H1 (cell line): ENCODE measurements around the gene PTPRT. TPM values are rescaled to one million over a fixed set of nuclear protein-coding genes. Genes with fewer than 3 reads are reported as not detected.

Experiments
- CTCF ChIA-PET: fragments of 300-600 bp; sonication (Branson Sonifier 250); formaldehyde crosslinking; loops from one replicate; lab custom pipeline; 2021; ENCODE audit not compliant: partially characterized antibody; lab: Charles Lee
- POLR2A ChIA-PET: fragments of 300-600 bp; sonication (Branson Sonifier 250); formaldehyde crosslinking; loops from one replicate; lab custom pipeline; 2021; ENCODE audit warnings: inconsistent platforms; ENCODE audit not compliant: partially characterized antibody; lab: Charles Lee
- DNase-seq, 2 experiments: peaks; one replicate each; pipeline versions ENCODE4 v3.0.0 to v3.0.0-alpha.2; 2010 to 2022; ENCODE audit warnings: low spot score in 2 of 2, low read depth in 1 of 2, mixed read lengths in 1 of 2
- FAIRE-seq: peaks from 2 replicates; lab custom pipeline; 2011; peaks lifted over from hg19 to GRCh38; lab: Jason Lieb, UNC
- H2AFZ ChIP-seq: 2 replicates; pipeline ENCODE4 v1.8.1; 2012; ENCODE audit warnings: low read length, inconsistent platforms
- H2AK5ac ChIP-seq: 2 replicates; pipeline ENCODE4 v1.6.1; 2013; ENCODE audit warnings: low read depth, low read length
- H2BK120ac ChIP-seq: replicated peaks from 2 replicates; pipeline ENCODE3; 2013; ENCODE audit warnings: low read depth, low read length, inconsistent platforms
- H2BK12ac ChIP-seq: 2 replicates; pipeline ENCODE4 v1.6.1; 2013; ENCODE audit warnings: low read depth, low read length
- H2BK15ac ChIP-seq: 2 replicates; pipeline ENCODE4 v1.6.1; 2013; ENCODE audit warnings: low read length
- H2BK20ac ChIP-seq: 2 replicates; pipeline ENCODE4 v1.6.1; 2013; ENCODE audit warnings: low read length
- H2BK5ac ChIP-seq: 2 replicates; pipeline ENCODE4 v1.6.1; 2013; ENCODE audit warnings: low read depth, low read length
- H3K14ac ChIP-seq: 2 replicates; pipeline ENCODE4 v1.6.1; 2013; ENCODE audit warnings: inconsistent platforms; ENCODE audit not compliant: insufficient read length
- H3K18ac ChIP-seq: 2 replicates; pipeline ENCODE4 v1.6.1; 2013; ENCODE audit warnings: low read length; ENCODE audit errors: extremely low read depth
- H3K23ac ChIP-seq: 2 replicates; pipeline ENCODE4 v1.6.1; 2013; ENCODE audit warnings: inconsistent platforms; ENCODE audit not compliant: insufficient read length
- H3K23me2 ChIP-seq: 2 replicates; pipeline ENCODE4 v1.6.1; 2013; ENCODE audit warnings: low read depth, low read length
- H3K27ac ChIP-seq: 2 replicates; pipeline ENCODE4 v1.6.1; 2011; ENCODE audit warnings: low read depth, low read length, inconsistent platforms
- H3K27me3 ChIP-seq, 4 experiments: replicated peaks in 1 of 4; 1 replicate in 1 of 4; 2 replicates in 3 of 4; pipeline versions ENCODE4 v1.6.1 to v1.8.1; 2011 to 2013; ENCODE audit warnings: low read length in 3 of 4, mild to moderate bottlenecking in 3 of 4, inconsistent platforms in 2 of 4, mixed read lengths in 2 of 4, moderate library complexity in 1 of 4; ENCODE audit not compliant: control insufficient read depth in 3 of 4, insufficient read depth in 3 of 4; ENCODE audit errors: extremely low read depth in 1 of 4
- H3K36me3 ChIP-seq, 4 experiments: 2 replicates each; pipeline versions ENCODE4 v1.6.1 to v1.8.1; 2011 to 2013; ENCODE audit warnings: mild to moderate bottlenecking in 4 of 4, low read length in 3 of 4, moderate library complexity in 2 of 4, control low read depth in 1 of 4, inconsistent platforms in 1 of 4; ENCODE audit not compliant: insufficient read depth in 4 of 4, control insufficient read depth in 2 of 4
- H3K4ac ChIP-seq: replicated peaks from 2 replicates; pipeline ENCODE3; 2013; ENCODE audit warnings: low read length, low read depth, mixed read lengths, inconsistent platforms; ENCODE audit not compliant: insufficient read length
- H3K4me1 ChIP-seq, 4 experiments: replicated peaks in 1 of 4; 1 replicate in 1 of 4; 2 replicates in 3 of 4; pipeline versions ENCODE4 v1.6.1 to v1.8.1; 2011 to 2013; ENCODE audit warnings: low read length in 3 of 4, inconsistent platforms in 2 of 4, mixed read lengths in 1 of 4; ENCODE audit not compliant: insufficient read depth in 4 of 4, control insufficient read depth in 3 of 4
- H3K4me2 ChIP-seq, 2 experiments: 2 replicates each; pipeline versions ENCODE4 v1.6.1 to v1.8.1; 2011 to 2013; ENCODE audit warnings: low read depth in 2 of 2, low read length in 2 of 2, control low read depth in 1 of 2, inconsistent platforms in 1 of 2, mild to moderate bottlenecking in 1 of 2; ENCODE audit not compliant: insufficient read depth in 1 of 2
- H3K4me3 ChIP-seq, 4 experiments: fragments of 200-600, 300-600 bp in 1 of 4; sonication (generic), shearing (Covaris generic), sonication (Bioruptor Twin) in 1 of 4; 2 replicates each; pipeline versions ENCODE4 v1.5.1 to v1.8.1; 2011 to 2016; ENCODE audit warnings: low read length in 4 of 4, low read depth in 3 of 4, control low read depth in 2 of 4, inconsistent platforms in 2 of 4, mild to moderate bottlenecking in 2 of 4, mixed read lengths in 1 of 4, moderate library complexity in 1 of 4; ENCODE audit not compliant: insufficient read depth in 2 of 4; ENCODE audit errors: extremely low read depth in 1 of 4
- H3K56ac ChIP-seq: replicated peaks from 2 replicates; pipeline ENCODE3; 2013; ENCODE audit warnings: low read depth, mild to moderate bottlenecking, mixed read lengths, low read length, inconsistent platforms; ENCODE audit not compliant: insufficient read length
- H3K79me1 ChIP-seq: 2 replicates; pipeline ENCODE4 v1.6.1; 2013; ENCODE audit warnings: low read depth, low read length, control low read depth
- H3K79me2 ChIP-seq, 2 experiments: 2 replicates each; pipeline versions ENCODE4 v1.6.1 to v1.8.1; 2012 to 2013; ENCODE audit warnings: low read length in 2 of 2, mild to moderate bottlenecking in 2 of 2, inconsistent platforms in 1 of 2; ENCODE audit not compliant: insufficient read depth in 2 of 2, control insufficient read depth in 1 of 2
- H3K9ac ChIP-seq, 4 experiments: replicated peaks in 1 of 4; 1 replicate in 1 of 4; 2 replicates in 3 of 4; pipeline versions ENCODE4 v1.6.1 to v1.8.1; 2011 to 2013; ENCODE audit warnings: low read depth in 3 of 4, low read length in 3 of 4, control low read depth in 2 of 4, mild to moderate bottlenecking in 2 of 4, moderate library complexity in 2 of 4, inconsistent platforms in 1 of 4; ENCODE audit errors: extremely low read depth in 1 of 4
- H3K9me3 ChIP-seq, 2 experiments: 2 replicates each; pipeline versions ENCODE4 v1.6.1 to v1.8.1; 2012 to 2013; ENCODE audit warnings: mild to moderate bottlenecking in 2 of 2, moderate library complexity in 2 of 2, control low read depth in 1 of 2, inconsistent platforms in 1 of 2, low read depth in 1 of 2, low read length in 1 of 2, mixed read lengths in 1 of 2; ENCODE audit not compliant: insufficient read depth in 2 of 2
- H4K20me1 ChIP-seq, 2 experiments: replicated peaks in 1 of 2; 2 replicates each; pipeline versions ENCODE3 to v1.8.1; 2011 to 2013; ENCODE audit warnings: inconsistent platforms in 2 of 2, low read length in 2 of 2, mild to moderate bottlenecking in 1 of 2; ENCODE audit not compliant: insufficient read depth in 2 of 2, control insufficient read depth in 1 of 2
- H4K5ac ChIP-seq: 2 replicates; pipeline ENCODE4 v1.6.1; 2013; ENCODE audit warnings: low read length, low read depth, mixed read lengths, inconsistent platforms; ENCODE audit not compliant: insufficient read length
- H4K8ac ChIP-seq: 2 replicates; pipeline ENCODE4 v1.8.0; 2013; ENCODE audit warnings: mild to moderate bottlenecking, moderate library complexity, low read length, inconsistent platforms; ENCODE audit not compliant: insufficient read depth; ENCODE audit errors: extremely low read depth
- H4K91ac ChIP-seq: replicated peaks from 2 replicates; pipeline ENCODE3; 2013; ENCODE audit warnings: low read length, mixed read lengths, inconsistent platforms; ENCODE audit not compliant: insufficient read length
- ASH2L ChIP-seq: fragments of 200-600, 300-600 bp; sonication (generic); IDR thresholded peaks from one replicate; pipeline ENCODE4 v1.7.1; 2017; ENCODE audit warnings: low read length
- BCL11A ChIP-seq, 2 experiments: IDR thresholded peaks; one replicate each; pipeline ENCODE4 v1.6.1; 2011; ENCODE audit warnings: low read depth in 2 of 2, low read length in 2 of 2, mild to moderate bottlenecking in 2 of 2
- CHD1 ChIP-seq: IDR thresholded peaks from 2 replicates; pipeline ENCODE4 v1.6.1; 2012; ENCODE audit warnings: low read depth, low read length, improper control_type of control experiment
- KDM1A ChIP-seq: fragments of 200-600, 300-600 bp; sonication (generic); IDR thresholded peaks from 2 replicates; pipeline ENCODE4 v1.7.1; 2016; ENCODE audit warnings: mild to moderate bottlenecking, low read length, borderline replicate concordance
- KDM4A ChIP-seq: IDR thresholded peaks from one replicate; pipeline ENCODE4 v1.7.1; 2012; ENCODE audit warnings: low read depth, mild to moderate bottlenecking, moderate library complexity, low read length, inconsistent platforms; ENCODE audit not compliant: severe bottlenecking
- NANOG ChIP-seq: IDR thresholded peaks from 2 replicates; pipeline ENCODE4 v1.6.1; 2011; ENCODE audit warnings: low read length, low read depth, mild to moderate bottlenecking, inconsistent platforms; ENCODE audit not compliant: insufficient read depth, poor library complexity, severe bottlenecking
- RAD21 ChIP-seq, 2 experiments: IDR thresholded peaks in 1 of 2; conservative IDR thresholded peaks in 1 of 2; 2 replicates each; pipeline ENCODE4 v1.6.1; 2011; ENCODE audit warnings: low read depth in 2 of 2, low read length in 2 of 2, improper control_type of control experiment in 1 of 2, inconsistent platforms in 1 of 2, mild to moderate bottlenecking in 1 of 2, moderate library complexity in 1 of 2
- RFX5 ChIP-seq: IDR thresholded peaks from 2 replicates; pipeline ENCODE4 v1.6.1; 2011; ENCODE audit warnings: low read depth, low read length, improper control_type of control experiment, borderline replicate concordance
- SP1 ChIP-seq: IDR thresholded peaks from 2 replicates; pipeline ENCODE4 v1.6.1; 2011; ENCODE audit warnings: low read depth, low read length
- SUZ12 ChIP-seq: fragments of 200-600 bp; sonication (generic); IDR thresholded peaks from 2 replicates; pipeline ENCODE4 v1.6.1; 2012; ENCODE audit warnings: mild to moderate bottlenecking, inconsistent platforms, low read length, moderate library complexity, mixed read lengths
- TAF1 ChIP-seq: IDR thresholded peaks from 2 replicates; pipeline ENCODE4 v1.6.1; 2011; ENCODE audit warnings: mild to moderate bottlenecking, low read depth, low read length
- TAF7 ChIP-seq: optimal IDR thresholded peaks from 2 replicates; pipeline ENCODE3; 2011; ENCODE audit warnings: low read depth, mild to moderate bottlenecking, inconsistent platforms, low read length, moderate library complexity, borderline replicate concordance
- USF2 ChIP-seq: IDR thresholded peaks from 2 replicates; pipeline ENCODE4 v1.6.1; 2011; ENCODE audit warnings: low read length, improper control_type of control experiment
- WGBS, 2 experiments: shearing (Covaris generic) in 1 of 2; methylation state at CpG; one replicate each; pipeline versions ENCODE4 v1.1.6 to v1.1.7; 2013 to 2015; ENCODE audit warnings: low lambda C conversion rate in 2 of 2, mixed read lengths in 2 of 2, inconsistent platforms in 1 of 2, low coverage in 1 of 2, missing lambda C conversion rate in 1 of 2; ENCODE audit not compliant: insufficient replicate concordance in 2 of 2, insufficient coverage in 1 of 2, insufficient read length in 1 of 2; ENCODE audit errors: extremely low coverage in 1 of 2, missing lambda C conversion rate in 1 of 2; 5-methylcytosine and 5-hydroxymethylcytosine counted together
- polyA plus RNA-seq, 7 experiments: library from polyadenylated mRNA; depleted of rRNA in 3 of 7; stranded (reverse) in 5 of 7; unstranded in 2 of 7; fragments of >200 nt in 5 of 7; fragments of 200-250 nt in 2 of 7; gene quantifications; 1 replicate in 5 of 7; 2 replicates in 1 of 7; 4 replicates in 1 of 7; pipeline versions ENCODE4 v1.2.1 to v1.2.3, GENCODE V29; 2011 to 2013; ENCODE audit warnings: missing spikeins in 2 of 7, mixed read lengths in 2 of 7
- total RNA-seq: library from RNA; stranded (reverse); fragmentation: NEBNext Ultra II Directional; extraction: Animal tissue kit (Norgen Biotek cat#: 25700); gene quantifications from 2 replicates; pipeline ENCODE4 v1.2.1, GENCODE V29; 2021

PTPRT gene
- total and polyA plus RNA-seq, 2 of the 8 experiments (the other 6 are each of a cell fraction or from before 2014, with no cell fraction given) = 0.33 to 1.8 TPM

GRCh38 chr20:42352096-42352495, 837.6 kb downstream of the PTPRT start:
- Histone ChIP-seq H3K23me2 (no peaks in the 10 kb centered on the region), H2AK5ac (no peak overlapping the region), H3K79me2 (no peaks in the 10 kb centered on the region), H3K36me3 (no peaks in the 10 kb centered on the region), H3K18ac (no peak overlapping the region), H3K79me1 (no peaks in the 10 kb centered on the region), H2BK20ac (no peak overlapping the region), H2BK12ac (no peak overlapping the region), H3K4ac (no peak overlapping the region), H4K8ac (no peak overlapping the region), H4K5ac (no peak overlapping the region), H3K27me3 (no peaks in the 10 kb centered on the region; a peak in 1 of 7 replicates), H3K14ac (no peak overlapping the region), H3K23ac (no peak overlapping the region), H3K9ac (peak overlapping the region in 1 of 4 experiments; percentile 4; a peak in 1 of 7 replicates), H2BK5ac (no peak overlapping the region), H3K9me3 (no peaks in the 10 kb centered on the region), H3K4me2 (no peak overlapping the region; a peak in 2 of 4 replicates), H3K27ac (no peak overlapping the region), H4K91ac (no peak overlapping the region), H3K4me3 (no peak overlapping the region), H4K20me1 (no peaks in the 10 kb centered on the region), H2AFZ (no peak overlapping the region), H2BK15ac (no peak overlapping the region), H3K4me1 (peaks cover 0 to 3% (median 2%) of the 10 kb centered on the region in 4 experiments; a peak in 3 of 7 replicates), H2BK120ac (no peak overlapping the region), H3K56ac (no peak overlapping the region)
- DNase-seq (no peak), FAIRE-seq (no peak)
- WGBS, 2 experiments = 81% methylated on average over 6 of the region's 6 CpGs; no CpG with 5 or more reads in 1 of the 2 experiments
- CTCF ChIA-PET = interaction anchor here (0.6 to 1.4 kb wide), 2 partner anchors 9 to 435 kb away, joined by 3 to 4 read pairs; no protein-coding TSS in a partner anchor
- POLR2A ChIA-PET = no interaction called here
- no peak for TF ChIP-seq TAF1
- TF ChIP-seq ASH2L = no peak
- no peak for TF ChIP-seq SUZ12
- no peak for TF ChIP-seq BCL11A (IDR thresholded peaks at IDR 0.05; ENCODE audit: low read depth in 2 of 2, low read length in 2 of 2)
- no peak for TF ChIP-seq USF2
- no peak for TF ChIP-seq KDM1A
- no peak for TF ChIP-seq CHD1
- TF ChIP-seq TAF7 = no peak
- TF ChIP-seq SP1 = no peak
- no peak for TF ChIP-seq RFX5
- TF ChIP-seq NANOG = no peak
- no peak for TF ChIP-seq KDM4A
- TF ChIP-seq RAD21 (IDR thresholded peaks at IDR 0.05 in 1 of 2, conservative IDR thresholded peaks at IDR 0.05 in 1 of 2; ENCODE audit: low read depth in 2 of 2, low read length in 2 of 2) = no peak
